GM19395 (cell line): ENCODE data around the gene GASK1A.

Experiments
- ATAC-seq: cut with Tn5 transposase; IDR thresholded peaks from one replicate; pipeline ENCODE4 v1.9.1; 2021; ENCODE audit warnings: mild to moderate bottlenecking, moderate library complexity; ENCODE audit not compliant: unreplicated experiment

The GASK1A gene

GRCh38 chr3:43012174-43012573, 33.1 kb downstream of the GASK1A start:
- no peak for ATAC-seq

GRCh38 chr3:43013256-43013655, 34.1 kb downstream of the GASK1A start:
- ATAC-seq = no peak

DNA sequence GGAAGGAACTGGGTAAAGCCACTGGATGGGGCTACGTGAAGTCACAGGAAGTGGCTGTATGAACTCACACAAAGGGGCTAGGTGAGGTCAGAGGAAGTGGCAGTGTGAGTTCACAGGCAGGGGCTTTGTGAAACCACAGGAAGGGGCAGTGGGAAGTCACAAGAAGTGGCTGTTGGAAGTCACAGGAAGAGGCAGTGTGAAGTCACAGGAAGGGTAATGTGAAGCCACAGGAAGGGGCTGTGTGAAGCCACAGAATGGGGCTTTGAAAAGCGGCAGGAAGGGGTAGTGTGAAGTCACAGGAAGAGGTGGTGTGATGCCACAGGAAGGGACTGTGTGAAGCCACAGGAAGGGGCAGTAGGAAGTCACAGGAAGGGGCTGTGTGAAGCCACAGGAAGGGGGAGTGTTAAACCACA, 34.6 kb downstream of the GASK1A start:
- ATAC-seq = no peak

GRCh38 chr3:43014241-43014640, 35.1 kb downstream of the GASK1A start:
- no peak for ATAC-seq

DNA sequence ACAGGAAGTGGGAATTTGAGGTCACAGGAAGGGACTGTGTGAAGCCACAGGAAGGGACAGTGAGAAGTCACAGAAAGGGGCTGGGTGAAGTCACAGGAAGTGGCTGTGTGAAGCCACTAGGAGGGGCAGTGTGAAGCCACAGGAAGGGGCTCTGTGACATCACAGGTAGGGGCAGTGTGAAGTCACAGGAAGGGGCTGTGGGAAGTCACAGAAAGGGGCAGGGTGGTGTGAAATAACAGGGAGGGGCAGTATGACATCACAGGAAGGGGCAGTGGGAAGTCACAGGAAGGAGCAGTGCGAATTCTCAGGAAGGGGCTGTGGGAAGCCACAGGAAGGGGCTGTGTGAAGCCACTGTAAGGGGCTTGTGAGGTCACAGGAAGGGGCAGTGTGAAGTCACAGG, 35.8 kb downstream of the GASK1A start:
- ATAC-seq = no peak

DNA sequence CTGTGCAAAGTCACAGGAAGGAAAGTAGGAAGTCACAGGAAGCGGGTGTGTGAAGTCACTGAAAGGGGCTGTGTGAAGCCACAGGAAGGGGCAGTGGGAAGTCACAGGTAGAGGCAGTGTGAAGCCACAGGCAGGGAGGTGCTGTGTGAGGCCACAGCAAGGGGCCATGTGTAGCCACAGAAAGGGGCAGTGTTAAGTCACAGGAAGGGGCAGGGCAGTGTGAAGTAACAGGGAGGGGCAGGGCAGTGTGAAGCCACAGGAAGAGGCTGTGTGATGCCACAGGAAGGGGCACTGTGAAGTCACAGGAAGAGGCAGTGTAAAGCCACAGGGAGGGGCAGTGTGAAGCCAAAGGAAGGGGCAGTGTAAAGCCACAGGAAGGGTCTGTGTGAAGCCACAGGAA, 36.5 kb downstream of the GASK1A start:
- no peak for ATAC-seq

- ATAC-seq = no peak
These were observed 37.1 kb downstream of the GASK1A start for GRCh38 chr3:43015991-43016865.

- ATAC-seq = no peak
These were observed 37.9 kb downstream of the GASK1A start for GRCh38 chr3:43017004-43017403.

DNA sequence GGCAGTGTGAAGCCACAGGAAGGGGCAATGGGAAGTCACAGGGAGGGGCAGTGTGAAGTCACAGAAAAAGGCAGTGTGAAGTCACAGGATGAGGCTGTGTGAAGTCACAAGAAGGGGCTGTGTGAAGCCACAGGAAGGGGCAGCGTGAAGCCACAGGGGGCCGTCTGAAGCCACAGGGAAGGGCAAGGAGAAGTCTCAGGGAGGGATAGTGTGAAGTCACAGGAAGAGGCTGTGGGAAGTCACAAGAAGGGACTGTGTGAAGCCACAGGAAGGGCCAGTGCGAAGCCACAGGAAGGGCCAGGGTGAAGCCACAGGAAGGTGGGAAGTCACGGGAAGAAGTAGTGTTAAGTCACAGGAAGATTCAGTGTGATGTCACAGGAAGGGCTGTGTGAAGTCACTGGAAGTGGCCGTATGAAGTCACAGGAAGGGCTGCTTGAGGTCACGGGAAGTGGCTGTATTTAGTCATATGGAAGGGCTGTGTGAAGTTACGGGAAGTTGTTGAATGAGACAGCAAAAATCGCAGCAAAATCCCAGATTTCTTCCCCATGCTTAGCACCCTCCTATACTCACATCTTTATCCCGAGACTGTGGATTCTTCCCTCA, 38.6 kb downstream of the GASK1A start:
- no peak for ATAC-seq

- no peak for ATAC-seq
These were observed 39.1 kb downstream of the GASK1A start for GRCh38 chr3:43018246-43018645.

- ATAC-seq = no peak
These were observed 40.1 kb downstream of the GASK1A start for GRCh38 chr3:43019006-43019809.

DNA sequence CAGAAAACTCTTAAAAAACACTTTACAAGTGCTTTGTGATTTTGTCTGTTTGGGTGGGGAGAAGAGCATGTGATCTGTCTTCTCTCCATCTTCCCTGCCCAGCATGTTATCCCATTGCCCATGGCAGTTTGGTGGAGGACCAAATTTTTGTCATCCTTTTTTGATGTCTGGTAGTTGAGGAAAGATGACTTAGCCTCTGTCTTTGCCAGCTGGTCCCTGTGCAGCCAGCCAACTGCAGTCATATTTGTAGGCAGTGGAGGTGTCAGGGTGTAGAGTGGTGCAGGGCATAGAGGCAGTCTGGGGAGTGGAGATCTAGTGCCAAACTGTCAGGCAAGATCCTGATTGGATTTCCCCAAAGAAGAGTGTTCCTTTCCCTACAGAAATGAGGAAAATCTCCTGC, 40.7 kb downstream of the GASK1A start:
- ATAC-seq = no peak

DNA sequence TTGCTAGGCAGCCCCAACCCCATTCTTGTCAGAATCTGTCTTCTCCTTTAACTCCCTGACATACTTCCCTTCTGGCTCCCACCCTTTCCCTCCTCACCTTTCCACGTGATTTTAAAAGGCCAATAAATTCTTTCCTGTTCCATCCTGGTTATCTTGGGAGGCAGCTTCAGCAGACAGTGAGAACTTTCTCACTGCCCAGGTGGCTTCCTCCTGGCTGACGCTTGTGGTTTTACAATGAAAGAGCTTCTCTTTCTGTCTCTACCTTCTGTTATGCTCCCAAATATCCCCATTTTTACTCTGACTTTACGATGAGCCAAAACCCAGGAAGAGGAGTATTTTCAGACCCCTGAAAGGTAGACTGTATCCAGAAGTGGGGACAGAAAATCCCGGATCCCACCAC, 42.1 kb downstream of the GASK1A start:
- ATAC-seq = no peak

DNA sequence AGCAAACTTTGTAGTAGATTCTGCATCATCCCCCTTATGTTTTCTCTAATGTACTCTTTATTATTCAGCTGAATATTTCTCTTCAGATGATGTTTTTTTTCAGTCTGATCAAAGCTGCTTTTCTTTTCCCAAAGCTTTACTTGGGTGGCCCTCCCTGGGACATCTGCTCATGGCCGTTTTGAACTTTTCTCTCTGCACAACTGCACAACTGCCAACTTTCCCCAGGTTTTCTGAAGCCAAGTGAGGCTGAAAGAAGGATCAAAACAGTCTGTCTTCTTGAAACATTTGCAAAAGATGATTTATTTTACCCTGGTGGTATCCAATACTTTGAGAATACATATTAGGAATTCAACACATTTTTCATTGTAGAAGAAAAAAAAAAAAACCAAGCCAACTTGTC, 43.0 kb downstream of the GASK1A start:
- ATAC-seq = no peak

DNA sequence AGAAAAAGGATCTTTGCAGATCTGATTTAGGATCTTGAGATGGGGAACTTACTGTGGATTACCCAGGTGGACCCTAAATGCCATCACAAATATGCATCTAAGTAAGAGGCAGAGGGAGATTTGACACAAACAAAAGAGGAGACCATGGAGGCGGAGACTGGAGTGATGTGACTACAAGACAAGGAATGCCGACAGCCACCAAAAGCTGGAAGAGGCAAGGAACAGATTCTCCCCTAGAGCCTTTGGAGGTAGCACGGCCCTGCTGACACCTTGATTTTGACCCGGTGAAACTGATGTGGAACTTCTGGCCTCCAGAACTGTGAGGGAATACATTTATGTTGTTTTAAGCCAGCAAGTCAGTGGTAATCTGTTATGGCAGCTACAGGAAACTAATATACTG, 44.0 kb downstream of the GASK1A start:
- no peak for ATAC-seq

GRCh38 chr3:43023746-43024145, 44.6 kb downstream of the GASK1A start:
- no peak for ATAC-seq

DNA sequence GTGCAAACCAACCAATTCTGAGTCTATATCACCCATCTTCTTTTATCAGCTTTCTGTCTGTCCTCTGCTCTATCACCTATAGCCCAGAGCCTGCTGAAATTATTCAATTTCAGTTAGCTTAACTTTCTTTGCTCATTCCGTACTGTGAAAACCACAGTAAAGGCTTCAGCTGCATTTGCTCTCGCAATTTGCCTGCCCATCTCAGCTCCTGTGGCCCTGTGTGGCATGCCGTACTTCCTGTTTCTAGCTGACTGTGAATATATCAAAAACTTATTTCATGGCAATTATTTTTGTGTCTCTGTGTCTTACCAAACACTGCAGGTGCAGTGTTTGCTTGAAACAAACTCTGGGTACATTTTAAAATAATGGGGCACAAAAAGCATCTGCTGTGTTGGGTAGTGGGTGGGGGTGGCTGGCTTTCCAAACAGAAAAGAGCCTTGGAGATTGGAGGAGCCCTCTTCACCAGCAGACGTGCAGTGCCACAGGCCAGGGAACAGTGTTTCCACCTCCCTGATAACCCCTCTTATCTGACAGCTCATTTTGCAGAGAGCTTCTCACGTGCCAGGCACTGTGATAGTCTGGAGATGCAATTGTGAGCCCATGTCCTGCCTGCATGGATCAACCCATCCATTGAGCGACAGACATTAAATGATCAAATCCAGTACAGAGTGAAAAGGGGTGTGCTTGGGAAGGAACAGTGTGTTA, 45.2 kb downstream of the GASK1A start:
- ATAC-seq = no peak

DNA sequence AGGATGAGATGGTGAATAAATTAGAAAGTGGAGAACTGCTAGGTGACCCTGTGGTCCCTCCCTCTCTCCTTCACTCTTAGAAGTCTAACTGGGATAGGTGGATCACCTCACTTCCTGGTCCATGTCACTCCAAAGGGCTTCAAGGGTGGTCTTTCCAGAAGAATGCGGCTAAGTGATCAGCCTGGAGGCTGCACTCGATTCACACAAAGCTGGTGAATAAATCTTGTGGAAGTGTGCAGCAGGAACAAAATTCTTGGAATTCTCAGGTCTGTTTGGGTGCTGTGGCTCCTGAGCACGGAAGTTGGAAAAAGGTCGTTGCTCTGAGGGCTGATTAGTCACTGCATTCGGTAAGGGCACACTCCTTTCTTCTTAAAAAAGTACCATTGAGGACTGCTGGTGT, 46.3 kb downstream of the GASK1A start:
- ATAC-seq = no peak

- no peak for ATAC-seq
These were observed 48.9 kb downstream of the GASK1A start for GRCh38 chr3:43028001-43028400.

DNA sequence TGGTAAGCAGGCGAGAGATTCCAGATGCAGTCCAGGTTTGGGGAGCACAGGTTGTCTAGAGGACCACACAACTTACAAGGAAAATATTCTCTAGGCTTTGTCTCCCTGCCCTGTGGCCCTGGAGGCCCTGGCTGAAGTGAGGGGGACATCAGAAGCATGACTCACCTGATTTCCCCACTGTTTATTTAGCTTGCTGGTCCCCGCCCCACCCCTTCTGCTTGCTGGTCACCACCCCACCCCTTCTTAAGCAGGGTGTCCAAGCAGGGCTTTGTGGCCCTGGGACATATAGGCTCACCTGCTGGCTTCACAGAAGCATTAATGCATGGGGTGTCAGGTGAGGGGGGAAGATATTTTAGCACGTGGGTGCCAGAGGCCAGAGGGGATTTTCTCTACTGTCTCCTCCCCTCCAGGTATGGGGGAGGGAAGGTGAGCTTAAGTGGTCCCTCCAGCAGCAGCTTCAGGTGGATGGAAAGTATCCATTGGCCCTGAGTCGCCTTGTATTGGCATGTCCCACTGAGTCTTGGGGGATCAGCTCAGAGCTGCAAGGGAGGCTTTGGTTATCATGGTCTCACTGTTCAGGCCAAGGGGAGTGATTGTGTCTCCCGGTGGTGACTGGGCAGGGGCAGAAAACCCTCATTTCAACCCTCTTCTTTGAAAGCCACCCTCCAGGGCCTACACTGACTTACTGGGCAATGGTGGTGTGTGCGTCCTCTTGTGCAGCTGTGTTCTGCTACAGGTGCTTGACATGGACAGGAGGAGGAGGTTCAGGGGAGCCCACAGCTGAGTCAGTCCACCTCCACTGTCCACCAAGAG, 49.8 kb downstream of the GASK1A start:
- no peak for ATAC-seq
